ENCODE results near the gene STARD13. TPM values are rescaled to one million over a fixed set of nuclear protein-coding genes. Genes with fewer than 3 reads are reported as not detected.

Gene STARD13
- total and polyA plus RNA-seq, 4 donors: 14.2 to 51.4 (median 22.2) TPM

DNA sequence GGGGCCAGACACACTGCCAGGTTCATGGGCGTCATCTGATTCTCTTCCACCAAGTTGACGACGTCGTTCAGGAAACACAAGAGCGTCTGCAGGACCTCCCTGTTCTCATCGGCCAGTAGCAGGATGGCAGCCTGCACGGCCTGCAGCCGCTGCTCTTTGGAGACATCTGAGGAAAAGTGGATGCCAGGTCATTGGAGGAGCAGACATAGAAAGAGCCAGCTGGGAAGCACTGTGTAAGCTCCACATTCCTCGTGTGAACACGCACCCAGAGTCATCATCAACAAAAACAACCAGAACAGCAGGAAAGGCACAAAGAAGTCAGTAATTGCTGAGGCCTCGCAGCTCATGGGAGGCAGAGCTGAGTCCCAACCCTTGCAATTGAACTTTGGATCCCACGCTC lies 172.8 kb downstream of the STARD13 start:
- H3K9me3 ChIP-seq (ENCODE audit: control insufficient read depth, insufficient read depth, low read length): no peaks in the 10 kb centered on the region
- peaks cover 10% of the 10 kb centered on the region for H3K4me1 ChIP-seq (ENCODE audit: control insufficient read depth, insufficient read depth, low read length)
- no peak overlapping the region for H3K4me3 ChIP-seq (ENCODE audit: low read depth, low read length)
- H3K27me3 ChIP-seq (ENCODE audit: control insufficient read depth, insufficient read depth, low read length): no peaks in the 10 kb centered on the region
- 82% methylated on average over 10 of the region's 12 CpGs for WGBS (ENCODE audit: insufficient coverage)
- peaks cover 27% of the 10 kb centered on the region for H3K36me3 ChIP-seq (ENCODE audit: control insufficient read depth, insufficient read depth, low read length)
- DNase-seq (ENCODE audit: low read depth in 4 of 6, low spot score in 6 of 6): peak in 1 of 6 donors; percentile 44
- H3K27ac ChIP-seq (ENCODE audit: low read depth, low read length): peak overlapping the region; percentile 74

DNA sequence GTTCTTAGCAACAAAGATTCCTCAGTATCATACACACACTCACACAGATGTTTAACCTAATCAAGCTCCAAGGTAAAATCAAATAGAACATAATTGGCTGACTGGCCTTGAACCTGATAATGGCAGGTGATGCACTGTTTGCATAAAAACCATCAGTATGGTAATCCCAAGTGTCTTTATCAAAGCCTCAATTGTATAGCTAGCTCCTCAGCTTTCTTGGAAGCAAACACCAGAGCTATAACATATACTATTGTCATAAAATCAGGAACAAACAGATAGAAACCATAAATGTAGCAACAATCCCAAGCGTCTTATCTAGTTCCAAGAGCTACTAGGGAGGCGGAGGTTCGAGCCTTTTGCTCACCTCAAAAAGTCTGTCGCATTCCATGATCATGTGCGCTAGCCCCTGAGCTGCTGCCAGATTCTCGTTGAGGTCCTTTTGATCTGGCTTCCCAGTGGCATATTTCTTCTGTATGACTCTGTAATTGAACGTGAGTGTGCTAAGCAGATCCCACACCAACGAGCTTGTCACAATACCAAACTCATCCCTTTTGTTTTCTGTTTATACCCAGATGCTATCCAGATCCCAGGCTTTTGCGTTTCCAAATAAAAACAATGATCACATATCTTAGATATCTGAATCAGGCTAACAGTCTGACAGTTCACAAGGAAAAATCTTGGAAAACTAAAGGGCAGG lies 174.0 kb downstream of the STARD13 start:
- Histone ChIP-seq H3K4me1 (ENCODE audit: control insufficient read depth, insufficient read depth, low read length) (peaks cover 10% of the 10 kb centered on the region), H3K36me3 (ENCODE audit: control insufficient read depth, insufficient read depth, low read length) (peaks cover 28% of the 10 kb centered on the region), H3K27me3 (ENCODE audit: control insufficient read depth, insufficient read depth, low read length) (no peaks in the 10 kb centered on the region), H3K9me3 (ENCODE audit: control insufficient read depth, insufficient read depth, low read length) (no peaks in the 10 kb centered on the region), H3K27ac (ENCODE audit: low read depth, low read length) (peak overlapping the region; percentile 74), H3K4me3 (ENCODE audit: low read depth, low read length) (no peak overlapping the region)
- peak in 1 of 6 donors; percentile 39 for DNase-seq (ENCODE audit: low read depth in 4 of 6, low spot score in 6 of 6)
- WGBS (ENCODE audit: insufficient coverage): 57% methylated on average over 5 of the region's 9 CpGs

DNA sequence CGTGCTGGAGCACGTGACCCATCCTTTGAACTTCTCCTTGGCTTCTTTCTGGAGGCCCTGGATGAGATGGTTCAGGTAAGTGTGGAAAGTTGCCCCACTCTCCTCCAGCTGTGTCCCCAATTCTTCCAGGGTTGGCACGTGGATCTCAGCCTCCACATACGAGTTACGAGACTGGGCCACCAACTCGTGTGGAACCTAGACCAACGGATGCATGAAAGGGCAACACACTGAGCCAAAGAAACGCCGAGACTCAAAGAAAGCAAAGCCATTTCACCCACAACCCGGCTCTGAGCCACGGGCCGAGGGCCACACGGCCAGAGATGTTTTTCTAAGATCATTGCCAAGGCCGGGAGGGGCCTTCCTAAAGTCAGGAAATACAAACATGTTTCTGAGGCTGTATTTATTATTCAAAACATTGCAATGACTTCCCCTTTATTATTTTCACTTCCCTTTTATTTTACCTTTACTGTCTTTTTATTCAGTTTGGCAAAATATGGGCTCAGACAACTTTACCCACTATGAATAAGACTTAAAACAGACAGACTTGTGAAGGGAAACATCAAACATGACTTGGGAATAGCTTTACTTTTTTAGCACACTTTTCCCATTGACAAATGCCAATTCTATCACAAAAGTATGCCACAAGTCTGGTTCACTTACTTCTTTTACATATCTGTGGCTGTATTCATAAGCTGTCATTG lies 174.7 kb downstream of the STARD13 start:
- Histone ChIP-seq H3K9me3 (ENCODE audit: control insufficient read depth, insufficient read depth, low read length) (no peaks in the 10 kb centered on the region), H3K4me3 (ENCODE audit: low read depth, low read length) (no peak overlapping the region), H3K27me3 (ENCODE audit: control insufficient read depth, insufficient read depth, low read length) (no peaks in the 10 kb centered on the region), H3K4me1 (ENCODE audit: control insufficient read depth, insufficient read depth, low read length) (peaks cover 10% of the 10 kb centered on the region), H3K27ac (ENCODE audit: low read depth, low read length) (peak overlapping the region; percentile 74), H3K36me3 (ENCODE audit: control insufficient read depth, insufficient read depth, low read length) (peaks cover 35% of the 10 kb centered on the region)
- peak in 1 of 6 donors; percentile 38 for DNase-seq (ENCODE audit: low read depth in 4 of 6, low spot score in 6 of 6)
- WGBS (ENCODE audit: insufficient coverage): 71% methylated on average over 9 of the region's 14 CpGs

DNA sequence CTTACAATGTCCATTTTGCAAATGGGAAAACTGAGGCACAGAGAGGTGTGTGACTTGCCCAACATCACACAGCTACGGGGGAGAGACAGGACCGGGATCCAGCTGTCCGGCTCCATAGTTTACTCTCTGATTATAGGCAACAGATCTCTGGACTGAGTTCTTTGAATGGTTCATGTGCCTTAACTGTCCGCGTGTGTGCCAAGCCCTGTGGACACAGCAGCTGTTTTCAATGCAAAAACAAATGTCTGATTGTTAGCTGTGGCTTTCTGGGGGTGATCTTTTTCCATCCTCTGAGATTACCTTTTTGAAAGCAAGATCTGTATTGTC lies 175.2 kb downstream of the STARD13 start:
- H3K36me3 ChIP-seq (ENCODE audit: control insufficient read depth, insufficient read depth, low read length): peaks cover 40% of the 10 kb centered on the region
- H3K4me3 ChIP-seq (ENCODE audit: low read depth, low read length): no peak overlapping the region
- WGBS (ENCODE audit: insufficient coverage): 96% methylated on average over 4 of the region's 5 CpGs
- no peak for DNase-seq (ENCODE audit: low read depth in 4 of 6, low spot score in 6 of 6)
- no peaks in the 10 kb centered on the region for H3K27me3 ChIP-seq (ENCODE audit: control insufficient read depth, insufficient read depth, low read length)
- no peaks in the 10 kb centered on the region for H3K9me3 ChIP-seq (ENCODE audit: control insufficient read depth, insufficient read depth, low read length)
- peak overlapping the region; percentile 74 for H3K27ac ChIP-seq (ENCODE audit: low read depth, low read length)
- H3K4me1 ChIP-seq (ENCODE audit: control insufficient read depth, insufficient read depth, low read length): peaks cover 10% of the 10 kb centered on the region

DNA sequence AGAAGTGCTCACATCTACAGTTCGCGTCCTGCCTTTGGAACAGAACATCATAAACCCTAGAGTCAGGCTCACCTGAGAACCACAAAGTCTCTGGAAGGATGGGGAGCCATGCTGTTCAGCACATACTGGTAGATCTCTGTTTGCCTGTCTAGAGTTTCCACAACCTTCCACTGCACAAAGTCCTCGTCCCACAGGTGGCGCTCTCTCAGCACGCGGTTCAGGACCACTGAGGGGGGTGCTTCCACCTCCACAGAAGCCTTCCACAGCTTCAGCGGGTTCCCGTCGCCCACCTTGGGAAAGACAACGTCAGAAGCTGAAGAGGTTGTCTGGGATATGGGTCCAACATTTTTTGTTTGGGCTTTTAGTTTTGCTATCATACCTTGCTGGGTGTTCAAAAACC lies 175.8 kb downstream of the STARD13 start:
- no peak overlapping the region for H3K27ac ChIP-seq (ENCODE audit: low read depth, low read length)
- no peak for DNase-seq (ENCODE audit: low read depth in 4 of 6, low spot score in 6 of 6)
- no peaks in the 10 kb centered on the region for H3K27me3 ChIP-seq (ENCODE audit: control insufficient read depth, insufficient read depth, low read length)
- H3K4me3 ChIP-seq (ENCODE audit: low read depth, low read length): no peak overlapping the region
- H3K36me3 ChIP-seq (ENCODE audit: control insufficient read depth, insufficient read depth, low read length): peaks cover 40% of the 10 kb centered on the region
- H3K4me1 ChIP-seq (ENCODE audit: control insufficient read depth, insufficient read depth, low read length): peaks cover 10% of the 10 kb centered on the region
- no peaks in the 10 kb centered on the region for H3K9me3 ChIP-seq (ENCODE audit: control insufficient read depth, insufficient read depth, low read length)
- 72% methylated on average over 2 of the region's 10 CpGs for WGBS (ENCODE audit: insufficient coverage)

DNA sequence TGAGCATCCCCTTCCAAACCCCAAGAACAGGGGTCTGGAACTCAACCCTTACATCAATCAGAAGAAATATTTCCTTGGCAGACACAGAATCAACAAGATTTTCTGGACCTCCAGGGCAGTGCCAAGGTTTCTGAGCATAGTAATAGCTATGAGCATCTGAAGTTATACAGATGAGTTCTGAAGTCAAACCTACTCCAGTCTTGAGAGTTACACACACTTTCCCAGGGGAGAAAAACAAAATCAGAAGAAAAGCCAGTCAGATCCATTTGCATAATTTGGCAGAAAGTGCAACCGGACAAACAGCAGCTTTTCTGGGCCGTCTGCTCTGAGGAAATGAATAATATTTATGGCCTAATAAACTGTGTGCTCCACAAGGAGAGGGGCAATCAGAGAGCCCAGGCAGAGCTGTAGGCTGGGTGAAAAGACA lies 176.3 kb downstream of the STARD13 start:
- H3K4me1 ChIP-seq (ENCODE audit: control insufficient read depth, insufficient read depth, low read length): peaks cover 10% of the 10 kb centered on the region
- 15% methylated on average over 2 of the region's 2 CpGs for WGBS (ENCODE audit: insufficient coverage)
- H3K36me3 ChIP-seq (ENCODE audit: control insufficient read depth, insufficient read depth, low read length): peaks cover 40% of the 10 kb centered on the region
- no peaks in the 10 kb centered on the region for H3K27me3 ChIP-seq (ENCODE audit: control insufficient read depth, insufficient read depth, low read length)
- H3K9me3 ChIP-seq (ENCODE audit: control insufficient read depth, insufficient read depth, low read length): no peaks in the 10 kb centered on the region
- H3K27ac ChIP-seq (ENCODE audit: low read depth, low read length): no peak overlapping the region
- no peak for DNase-seq (ENCODE audit: low read depth in 4 of 6, low spot score in 6 of 6)
- no peak overlapping the region for H3K4me3 ChIP-seq (ENCODE audit: low read depth, low read length)

DNA sequence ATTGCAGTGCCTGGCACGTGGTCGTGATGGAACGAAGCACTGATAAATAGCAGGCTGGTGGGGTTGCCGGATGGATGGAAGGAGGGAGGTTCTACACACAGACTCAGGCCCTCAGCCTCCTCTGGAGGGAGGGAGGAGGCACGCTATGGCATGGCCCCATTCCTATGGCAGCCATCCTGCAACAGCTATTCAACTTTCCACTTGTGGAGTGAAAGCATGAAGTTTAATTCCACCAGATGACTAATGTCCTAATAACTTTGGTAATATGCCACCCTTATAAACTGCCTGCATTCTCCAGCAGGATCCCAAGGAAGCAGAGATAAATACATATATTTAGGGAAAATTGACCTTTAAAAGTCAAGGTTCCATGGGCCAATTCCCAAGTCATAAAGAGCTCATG lies 176.9 kb downstream of the STARD13 start:
- Histone ChIP-seq H3K4me3 (ENCODE audit: low read depth, low read length) (no peak overlapping the region), H3K27me3 (ENCODE audit: control insufficient read depth, insufficient read depth, low read length) (no peaks in the 10 kb centered on the region), H3K9me3 (ENCODE audit: control insufficient read depth, insufficient read depth, low read length) (no peaks in the 10 kb centered on the region), H3K4me1 (ENCODE audit: control insufficient read depth, insufficient read depth, low read length) (peaks cover 10% of the 10 kb centered on the region), H3K27ac (ENCODE audit: low read depth, low read length) (no peak overlapping the region), H3K36me3 (ENCODE audit: control insufficient read depth, insufficient read depth, low read length) (peaks cover 36% of the 10 kb centered on the region)
- DNase-seq (ENCODE audit: low read depth in 4 of 6, low spot score in 6 of 6): no peak
- WGBS (ENCODE audit: insufficient coverage): 100% methylated on average over 3 of the region's 5 CpGs

DNA sequence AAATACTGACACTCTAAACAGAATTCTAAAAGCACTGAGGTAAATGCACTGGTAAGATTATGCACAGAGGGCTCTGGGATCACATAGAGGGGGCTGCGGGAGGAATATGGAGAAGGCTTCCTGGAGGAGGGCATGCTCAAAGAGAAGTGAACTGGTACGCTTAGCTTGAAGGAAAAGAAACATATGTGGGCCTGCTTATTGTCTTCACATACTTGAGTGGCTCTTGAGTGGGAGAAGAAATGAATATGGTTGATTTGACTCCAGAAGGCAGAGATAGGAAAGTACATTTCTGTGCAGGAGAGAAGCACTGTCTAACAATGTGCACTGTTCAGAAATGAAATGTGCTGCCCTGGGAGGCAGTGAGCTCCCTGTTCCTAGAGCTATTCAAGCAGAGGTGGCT lies 178.2 kb downstream of the STARD13 start:
- DNase-seq (ENCODE audit: low read depth in 4 of 6, low spot score in 6 of 6): no peak
- H3K36me3 ChIP-seq (ENCODE audit: control insufficient read depth, insufficient read depth, low read length): peaks cover 26% of the 10 kb centered on the region
- 93% methylated on average over 2 of the region's 2 CpGs for WGBS (ENCODE audit: insufficient coverage)
- no peak overlapping the region for H3K27ac ChIP-seq (ENCODE audit: low read depth, low read length)
- H3K9me3 ChIP-seq (ENCODE audit: control insufficient read depth, insufficient read depth, low read length): no peaks in the 10 kb centered on the region
- H3K27me3 ChIP-seq (ENCODE audit: control insufficient read depth, insufficient read depth, low read length): no peaks in the 10 kb centered on the region
- H3K4me3 ChIP-seq (ENCODE audit: low read depth, low read length): no peak overlapping the region
- peaks cover 10% of the 10 kb centered on the region for H3K4me1 ChIP-seq (ENCODE audit: control insufficient read depth, insufficient read depth, low read length)

DNA sequence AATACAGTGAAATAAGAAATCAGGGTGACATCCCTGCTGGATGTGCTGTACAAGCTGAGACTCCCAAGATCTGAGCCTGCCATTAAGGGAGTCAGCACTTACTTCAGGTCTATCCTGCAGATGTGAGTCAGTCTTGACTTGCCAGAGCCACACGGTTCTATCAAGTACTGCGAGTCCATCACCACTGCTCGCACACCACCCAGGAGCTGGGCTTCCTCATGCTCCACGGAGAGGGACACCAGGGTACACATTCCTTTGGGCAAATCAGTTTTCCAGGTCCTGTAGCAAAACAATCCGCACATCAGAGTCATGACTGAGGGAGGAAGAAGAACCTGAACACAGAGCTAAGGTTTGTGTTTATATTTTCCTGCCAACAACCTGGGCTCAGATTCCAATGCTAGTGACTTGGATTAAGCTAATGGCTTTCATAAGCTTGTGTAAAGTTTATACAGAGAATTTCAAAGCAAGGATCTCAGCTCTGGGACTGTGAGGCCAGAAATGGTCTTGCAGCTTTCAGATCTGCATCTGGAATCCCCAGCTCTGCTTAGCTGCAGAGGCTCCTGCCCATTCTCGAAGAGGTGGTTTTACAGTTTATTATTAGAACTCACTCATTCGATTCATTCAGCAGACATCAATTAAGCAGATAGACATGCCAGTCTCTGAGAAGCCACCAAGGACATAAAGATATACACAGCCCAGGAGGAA lies 178.7 kb downstream of the STARD13 start:
- WGBS (ENCODE audit: insufficient coverage): 88% methylated on average over 5 of the region's 7 CpGs
- Histone ChIP-seq H3K27me3 (ENCODE audit: control insufficient read depth, insufficient read depth, low read length) (no peaks in the 10 kb centered on the region), H3K4me1 (ENCODE audit: control insufficient read depth, insufficient read depth, low read length) (peaks cover 10% of the 10 kb centered on the region), H3K27ac (ENCODE audit: low read depth, low read length) (no peak overlapping the region), H3K9me3 (ENCODE audit: control insufficient read depth, insufficient read depth, low read length) (no peaks in the 10 kb centered on the region), H3K4me3 (ENCODE audit: low read depth, low read length) (no peak overlapping the region), H3K36me3 (ENCODE audit: control insufficient read depth, insufficient read depth, low read length) (peaks cover 26% of the 10 kb centered on the region)
- no peak for DNase-seq (ENCODE audit: low read depth in 4 of 6, low spot score in 6 of 6)

Data from spinal cord (tissue), 10 donors.